Esophagus muscularis mucosa (tissue), 3 donors: Measurements from ENCODE around the gene EXOC6B.

ENCODE experiments used
- POLR2A ChIP-seq: fragments of 450-650 bp; IDR thresholded peaks from one replicate; pipeline ENCODE4 v1.6.1; 2017; ENCODE audit warnings: antibody characterized with exemption, moderate library complexity, mild to moderate bottlenecking, low read depth
- POLR2AphosphoS5 ChIP-seq, 2 donors: sonication (generic); formaldehyde crosslinking; IDR thresholded peaks; one replicate each; pipeline ENCODE4 v1.6.1; 2017; ENCODE audit warnings: antibody characterized with exemption in 2 of 2
- TF ChIP-seq, protein P1 (sequence below), 3 experiments: fragments of 200-600 bp in 2 of 3; fragments of 450-650 bp in 1 of 3; sonication (generic) in 2 of 3; IDR thresholded peaks; one replicate each; pipeline ENCODE4 v1.5.1; 2017 to 2019; ENCODE audit warnings: antibody characterized with exemption in 3 of 3, mild to moderate bottlenecking in 2 of 3, moderate library complexity in 1 of 3

DNA sequence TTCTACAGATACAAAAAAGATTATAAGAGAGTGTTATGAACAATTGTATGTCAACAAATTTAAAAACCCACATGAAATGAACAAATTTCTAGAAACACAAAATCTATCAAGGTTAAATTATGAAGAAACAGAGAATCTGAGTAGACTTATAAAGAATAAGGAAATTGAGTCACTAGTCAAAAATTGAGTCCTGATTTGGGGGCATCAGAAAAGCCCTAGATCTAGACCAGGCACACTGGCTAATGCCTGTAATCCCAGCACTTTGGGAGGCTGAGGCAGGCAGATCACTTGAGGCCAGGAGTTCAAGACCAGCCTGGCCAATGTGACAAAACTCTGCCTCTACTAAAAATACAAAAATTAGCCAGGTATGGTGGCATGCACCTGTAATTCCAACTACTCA, 46.0 kb upstream of the EXOC6B start:
- TF ChIP-seq, protein P1, sequence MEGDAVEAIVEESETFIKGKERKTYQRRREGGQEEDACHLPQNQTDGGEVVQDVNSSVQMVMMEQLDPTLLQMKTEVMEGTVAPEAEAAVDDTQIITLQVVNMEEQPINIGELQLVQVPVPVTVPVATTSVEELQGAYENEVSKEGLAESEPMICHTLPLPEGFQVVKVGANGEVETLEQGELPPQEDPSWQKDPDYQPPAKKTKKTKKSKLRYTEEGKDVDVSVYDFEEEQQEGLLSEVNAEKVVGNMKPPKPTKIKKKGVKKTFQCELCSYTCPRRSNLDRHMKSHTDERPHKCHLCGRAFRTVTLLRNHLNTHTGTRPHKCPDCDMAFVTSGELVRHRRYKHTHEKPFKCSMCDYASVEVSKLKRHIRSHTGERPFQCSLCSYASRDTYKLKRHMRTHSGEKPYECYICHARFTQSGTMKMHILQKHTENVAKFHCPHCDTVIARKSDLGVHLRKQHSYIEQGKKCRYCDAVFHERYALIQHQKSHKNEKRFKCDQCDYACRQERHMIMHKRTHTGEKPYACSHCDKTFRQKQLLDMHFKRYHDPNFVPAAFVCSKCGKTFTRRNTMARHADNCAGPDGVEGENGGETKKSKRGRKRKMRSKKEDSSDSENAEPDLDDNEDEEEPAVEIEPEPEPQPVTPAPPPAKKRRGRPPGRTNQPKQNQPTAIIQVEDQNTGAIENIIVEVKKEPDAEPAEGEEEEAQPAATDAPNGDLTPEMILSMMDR (IDR thresholded peaks at IDR 0.05), result no peak
- no peak for TF ChIP-seq POLR2AphosphoS5 (IDR thresholded peaks at IDR 0.05)
- no peak for TF ChIP-seq POLR2A
